ENCODE results near the gene CHCHD1. TPM values are rescaled to one million over a fixed set of nuclear protein-coding genes. Genes with fewer than 3 reads are reported as not detected.
A peak's percentile ranks its signal among the peaks of the same experiment; 100 is the strongest.

Gene CHCHD1
- polyA plus RNA-seq, 2 of the 4 experiments (the other 2 are of a cell fraction) = 75.4 to 80.6 TPM

GRCh38 chr10:73799899-73800559 is 18.2 kb downstream of the CHCHD1 start (continued):
- TF ChIP-seq, protein P1, sequence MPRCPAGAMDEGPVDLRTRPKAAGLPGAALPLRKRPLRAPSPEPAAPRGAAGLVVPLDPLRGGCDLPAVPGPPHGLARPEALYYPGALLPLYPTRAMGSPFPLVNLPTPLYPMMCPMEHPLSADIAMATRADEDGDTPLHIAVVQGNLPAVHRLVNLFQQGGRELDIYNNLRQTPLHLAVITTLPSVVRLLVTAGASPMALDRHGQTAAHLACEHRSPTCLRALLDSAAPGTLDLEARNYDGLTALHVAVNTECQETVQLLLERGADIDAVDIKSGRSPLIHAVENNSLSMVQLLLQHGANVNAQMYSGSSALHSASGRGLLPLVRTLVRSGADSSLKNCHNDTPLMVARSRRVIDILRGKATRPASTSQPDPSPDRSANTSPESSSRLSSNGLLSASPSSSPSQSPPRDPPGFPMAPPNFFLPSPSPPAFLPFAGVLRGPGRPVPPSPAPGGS (IDR thresholded peaks at IDR 0.05) = no peak
- no peak for TF ChIP-seq NR3C1 (IDR thresholded peaks at IDR 0.05)
- TF ChIP-seq PHF8 (IDR thresholded peaks at IDR 0.05; ENCODE audit: borderline replicate concordance, low read depth) = no peak

DNA sequence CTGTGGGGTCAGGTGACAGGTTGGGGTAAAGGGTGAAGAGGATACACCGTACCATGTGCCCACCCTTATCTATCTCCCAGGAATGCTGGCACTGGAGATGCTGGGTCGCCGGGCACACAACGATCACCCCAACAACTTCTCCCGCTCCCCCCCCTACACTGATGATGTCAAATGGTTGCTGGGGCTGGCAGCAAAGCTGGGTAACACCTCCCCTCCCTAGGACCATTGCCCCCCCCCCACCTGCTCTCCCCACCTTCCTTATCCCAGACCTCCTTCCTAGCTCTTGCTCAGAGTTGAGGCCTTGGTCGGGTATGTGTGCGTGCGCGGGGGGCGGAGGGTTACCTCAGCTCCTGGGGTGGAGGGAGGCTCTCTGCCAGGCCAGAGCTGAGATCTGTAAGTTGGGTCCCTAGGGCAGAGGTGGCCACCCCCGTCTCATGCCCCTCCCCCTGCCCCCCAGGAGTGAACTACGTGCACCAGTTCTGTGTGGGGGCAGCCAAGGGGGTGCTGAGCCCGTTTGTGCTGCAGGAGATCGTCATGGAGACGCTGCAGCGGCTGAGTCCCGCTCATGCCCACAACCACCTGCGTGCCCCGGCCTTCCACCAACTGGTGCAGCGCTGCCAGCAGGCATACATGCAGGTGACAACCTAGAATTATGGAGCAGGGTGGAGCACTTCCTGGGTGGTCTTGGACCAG is 18.9 kb downstream of the CHCHD1 start:
- H3K27ac ChIP-seq = no peak overlapping the region
- H3K4me1 ChIP-seq = no peaks in the 10 kb centered on the region
- ChIA-PET POLR2A (no interaction called here), CTCF (interaction anchor here (1.5 kb wide), 1 partner anchor 12 kb away, joined by 3 read pairs; no protein-coding TSS in a partner anchor)
- WGBS (ENCODE audit: missing lambda C conversion rate) = 90% methylated on average over 9 of the region's 20 CpGs
- H3K4me2 ChIP-seq = no peak overlapping the region
- DNase-seq (ENCODE audit: low read depth in 1 of 2, low spot score in 1 of 2) (no peak), ATAC-seq (no peak), FAIRE-seq (no peak)
- TF ChIP-seq, protein P2, sequence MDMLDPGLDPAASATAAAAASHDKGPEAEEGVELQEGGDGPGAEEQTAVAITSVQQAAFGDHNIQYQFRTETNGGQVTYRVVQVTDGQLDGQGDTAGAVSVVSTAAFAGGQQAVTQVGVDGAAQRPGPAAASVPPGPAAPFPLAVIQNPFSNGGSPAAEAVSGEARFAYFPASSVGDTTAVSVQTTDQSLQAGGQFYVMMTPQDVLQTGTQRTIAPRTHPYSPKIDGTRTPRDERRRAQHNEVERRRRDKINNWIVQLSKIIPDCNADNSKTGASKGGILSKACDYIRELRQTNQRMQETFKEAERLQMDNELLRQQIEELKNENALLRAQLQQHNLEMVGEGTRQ (IDR thresholded peaks at IDR 0.05) = no peak
- TF ChIP-seq NFE2L2 (conservative IDR thresholded peaks at IDR 0.05; ENCODE audit: low read length) (no peak), PHF8 (IDR thresholded peaks at IDR 0.05; ENCODE audit: borderline replicate concordance, low read depth) (no peak), EHMT2 (IDR thresholded peaks at IDR 0.05; ENCODE audit: low read depth) (no peak)
- no peak overlapping the region for H3K4me3 ChIP-seq
- no peaks in the 10 kb centered on the region for H3K9me3 ChIP-seq

- no peak overlapping the region for H3K4me3 ChIP-seq
- ChIA-PET POLR2A (no interaction called here), CTCF (no interaction called here)
- H3K27ac ChIP-seq = no peak overlapping the region
- no peak for ATAC-seq
- no peak for FAIRE-seq
- no peak for DNase-seq (ENCODE audit: low read depth in 1 of 2, low spot score in 1 of 2)
- H3K9me3 ChIP-seq = no peaks in the 10 kb centered on the region
- no peaks in the 10 kb centered on the region for H3K4me1 ChIP-seq
- H3K4me2 ChIP-seq = no peak overlapping the region
- WGBS (ENCODE audit: missing lambda C conversion rate) = 95% methylated on average over 13 of the region's 13 CpGs
- TF ChIP-seq NPAS2 (CRISPR knock-in tag; IDR thresholded peaks at IDR 0.05; ENCODE audit: borderline replicate concordance) = no peak
Measured at GRCh38 chr10:73801253-73801590, 19.4 kb downstream of the CHCHD1 start.

DNA sequence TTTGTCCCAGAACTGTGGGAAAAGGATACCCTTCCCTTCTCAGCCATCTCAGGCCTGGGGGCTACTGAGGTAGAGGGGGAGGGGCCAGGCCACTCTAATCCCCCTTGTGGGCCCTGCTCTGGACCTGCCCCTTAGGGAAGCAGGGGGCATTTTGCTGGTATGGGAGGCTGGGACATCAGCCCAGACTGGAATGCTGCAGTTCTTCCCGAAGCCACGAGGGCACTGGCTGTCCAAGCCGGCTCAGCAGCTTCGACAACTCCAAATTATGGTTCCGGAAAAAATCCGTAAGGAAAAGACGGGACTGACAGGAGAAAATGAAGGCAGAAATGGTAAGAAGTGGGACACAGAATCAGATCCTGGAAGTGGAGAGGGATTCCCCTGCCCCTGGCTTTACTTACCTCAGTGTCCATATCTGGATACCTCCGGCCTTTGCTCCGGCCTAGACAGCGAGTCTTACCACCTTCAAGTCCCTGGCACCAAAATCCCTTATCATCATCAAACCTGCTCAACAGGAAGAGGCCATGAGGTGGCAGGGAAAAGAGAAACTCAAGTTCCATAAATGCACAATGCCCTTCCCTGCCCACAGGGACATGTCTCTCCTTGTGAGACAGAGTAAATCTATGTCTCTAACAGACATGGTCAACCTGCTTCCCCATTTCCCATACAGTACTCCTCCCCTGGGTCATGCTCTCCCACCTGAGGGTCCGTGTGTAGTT is 20.6 kb downstream of the CHCHD1 start:
- Histone ChIP-seq H3K27ac (no peak overlapping the region), H3K4me3 (no peak overlapping the region), H3K9me3 (no peaks in the 10 kb centered on the region), H3K4me2 (no peak overlapping the region), H3K4me1 (no peaks in the 10 kb centered on the region)
- 83% methylated on average over 11 of the region's 11 CpGs for WGBS (ENCODE audit: missing lambda C conversion rate)
- peak; percentile 24 to 28; a peak in 1 of 6 replicates for ATAC-seq
- FAIRE-seq = no peak
- TF ChIP-seq KDM1A (IDR thresholded peaks at IDR 0.05; ENCODE audit: low read depth) (no peak), POLR2A (IDR thresholded peaks at IDR 0.05; ENCODE audit: low read length) (no peak), ZSCAN20 (CRISPR knock-in tag; IDR thresholded peaks at IDR 0.05) (no peak), CBX2 (IDR thresholded peaks at IDR 0.05; ENCODE audit: borderline replicate concordance, low read depth) (no peak), NPAS2 (CRISPR knock-in tag; IDR thresholded peaks at IDR 0.05; ENCODE audit: borderline replicate concordance) (no peak), PBX3 (IDR thresholded peaks at IDR 0.05) (no peak), MAFK (IDR thresholded peaks at IDR 0.05; ENCODE audit: partially characterized antibody) (no peak), MAZ (IDR thresholded peaks at IDR 0.05; ENCODE audit: borderline replicate concordance, low read depth, low read length) (no peak)
- TF ChIP-seq, protein P1 (IDR thresholded peaks at IDR 0.05) = no peak
- TF ChIP-seq, protein P2 (IDR thresholded peaks at IDR 0.05) = no peak
- ChIA-PET POLR2A (no interaction called here), CTCF (no interaction called here)
- no peak for DNase-seq (ENCODE audit: low read depth in 1 of 2, low spot score in 1 of 2)

All from A549 (cell line).